GM23248 (cell line): ENCODE data around the gene LDLRAD3.

ENCODE experiments used
- EZH2 ChIP-seq: fragments of 200-600 bp; sonication (generic); IDR thresholded peaks from 2 replicates; pipeline ENCODE4 v1.6.1; 2018; ENCODE audit warnings: antibody characterized with exemption, mild to moderate bottlenecking; ENCODE audit not compliant: insufficient read depth, poor library complexity, severe bottlenecking
- EZH2phosphoT487 ChIP-seq: fragments of 200-600 bp; sonication (generic); IDR thresholded peaks from 2 replicates; pipeline ENCODE4 v1.6.1; 2018; ENCODE audit warnings: antibody characterized with exemption, moderate library complexity, mild to moderate bottlenecking, low read depth; ENCODE audit not compliant: insufficient read depth

DNA sequence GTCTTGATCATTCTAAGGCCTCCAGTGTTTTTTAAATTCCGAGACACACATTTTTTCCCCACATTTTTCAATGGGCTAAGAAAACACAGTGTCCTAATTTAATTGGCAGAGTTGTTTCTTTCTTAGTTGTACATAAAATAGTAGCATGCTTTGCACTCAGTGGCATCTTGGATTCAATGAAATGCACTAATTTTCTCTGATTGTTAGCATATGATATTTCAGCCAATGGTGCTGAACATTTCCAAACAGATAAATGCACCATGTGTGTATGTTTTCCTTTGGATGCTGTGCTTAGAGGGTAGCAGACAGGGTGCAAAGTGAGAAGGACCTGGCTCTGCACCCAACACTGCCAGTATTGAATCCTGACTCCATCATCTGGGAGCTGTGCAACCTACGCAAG lies 103.5 kb downstream of the LDLRAD3 start:
- TF ChIP-seq EZH2 (no peak), EZH2phosphoT487 (no peak)
